K562 (cell line): ENCODE results near the gene ZFP57. TPM values are rescaled to one million over a fixed set of nuclear protein-coding genes. Genes with fewer than 3 reads are reported as not detected.

ENCODE experiments used
- ATAC-seq: fragments of 200-7000 bp; cut with Tn5 transposase; 3 replicates; pipeline ENCODE4 v1.9.1; 2020; ENCODE audit warnings: moderate library complexity
- BruUV-seq: library from RNA; stranded (reverse); fragments of 400-500 nt; replicated peaks from 2 replicates; lab custom pipeline; 2021; lab: Mats Ljungman, UMichigan
- CTCF ChIA-PET: fragments of 300-600 bp; formaldehyde crosslinking; extraction: SDS; loops from one replicate; lab custom pipeline; 2021; ENCODE audit warnings: low intra/inter-chr PET ratio; lab: Yijun Ruan, JAX
- POLR2A ChIA-PET: fragments of 300-600, 350-650 bp; sonication (Branson Sonifier 250); formaldehyde crosslinking; extraction: SDS; loops from one replicate; lab custom pipeline; 2021; ENCODE audit warnings: antibody characterized with exemption, inconsistent platforms; lab: Yijun Ruan, JAX
- DNase-seq, 4 experiments: peaks; one replicate each; pipeline versions ENCODE4 v3.0.0 to v3.0.0-alpha.2; 2011 to 2018; ENCODE audit warnings: low spot score in 3 of 4, mixed read lengths in 3 of 4; ENCODE audit errors: extremely low read depth in 1 of 4
- FAIRE-seq: peaks from 2 replicates; lab custom pipeline; 2011; peaks lifted over from hg19 to GRCh38; lab: Jason Lieb, UNC
- H2AFZ ChIP-seq: 2 replicates; pipeline ENCODE4 v1.6.0; 2011; ENCODE audit warnings: low read depth, low read length, control low read depth, inconsistent platforms
- H3K27ac ChIP-seq: fragments of 200-600 bp; 3 replicates; pipeline ENCODE4 v1.8.0; 2011; ENCODE audit warnings: low read depth, mild to moderate bottlenecking, control low read depth, inconsistent platforms, low read length, moderate library complexity, mixed read lengths; ENCODE audit errors: extremely low read depth
- H3K27me3 ChIP-seq, 2 experiments: fragments of 300-600 bp in 1 of 2; 2 replicates in 1 of 2; 3 replicates in 1 of 2; pipeline versions ENCODE4 v1.6.0 to v1.8.0; 2011; ENCODE audit warnings: inconsistent platforms in 2 of 2, low read length in 2 of 2, mild to moderate bottlenecking in 1 of 2, mixed read lengths in 1 of 2, moderate library complexity in 1 of 2; ENCODE audit not compliant: control insufficient read depth in 2 of 2, insufficient read depth in 2 of 2
- H3K36me3 ChIP-seq: fragments of 300-600 bp; 3 replicates; pipeline ENCODE4 v1.8.0; 2011; ENCODE audit warnings: mild to moderate bottlenecking, low read length, inconsistent platforms; ENCODE audit not compliant: control insufficient read depth, insufficient read depth
- H3K4me1 ChIP-seq, 2 experiments: fragments of 200-600 bp in 1 of 2; replicated peaks in 1 of 2; 2 replicates in 1 of 2; 3 replicates in 1 of 2; pipeline versions ENCODE4 v1.5.1 to v1.8.0; 2011; ENCODE audit warnings: inconsistent platforms in 2 of 2, low read length in 2 of 2, mild to moderate bottlenecking in 1 of 2, mixed read lengths in 1 of 2, moderate library complexity in 1 of 2; ENCODE audit not compliant: control insufficient read depth in 2 of 2, insufficient read depth in 2 of 2
- H3K4me2 ChIP-seq: 2 replicates; pipeline ENCODE4 v1.6.1; 2011; ENCODE audit warnings: low read length, control low read depth, inconsistent platforms, mixed read lengths; ENCODE audit not compliant: insufficient read depth
- H3K4me3 ChIP-seq: fragments of 200-600 bp; sonication (generic), shearing (Covaris generic); 2 replicates; pipeline ENCODE4 v1.5.1; 2016; ENCODE audit warnings: control low read depth, inconsistent platforms
- H3K79me2 ChIP-seq: fragments of 200-600 bp; 3 replicates; pipeline ENCODE4 v1.8.0; 2011; ENCODE audit warnings: low read length, inconsistent platforms; ENCODE audit not compliant: control insufficient read depth, insufficient read depth
- H3K9ac ChIP-seq, 2 experiments: 2 replicates each; pipeline versions ENCODE4 v1.6.0 to v1.6.1; 2011; ENCODE audit warnings: low read depth in 2 of 2, low read length in 2 of 2, control low read depth in 1 of 2, inconsistent platforms in 1 of 2, mild to moderate bottlenecking in 1 of 2, mixed read lengths in 1 of 2; ENCODE audit not compliant: insufficient read depth in 1 of 2
- H3K9me1 ChIP-seq: one replicate; pipeline ENCODE4 v1.6.0; 2011; ENCODE audit warnings: inconsistent platforms, mild to moderate bottlenecking, low read length, moderate library complexity; ENCODE audit not compliant: control insufficient read depth, insufficient read depth
- H3K9me3 ChIP-seq: replicated peaks from 2 replicates; pipeline ENCODE4 v1.5.1; 2011; ENCODE audit warnings: low read depth, low read length, inconsistent platforms; ENCODE audit not compliant: control insufficient read depth, insufficient read depth
- H4K20me1 ChIP-seq: replicated peaks from 2 replicates; pipeline ENCODE4 v1.6.1; 2011; ENCODE audit warnings: low read length, inconsistent platforms, mixed read lengths; ENCODE audit not compliant: control insufficient read depth, insufficient read depth
- BACH1 ChIP-seq: fragments of 200-800 bp; sonication (Bioruptor generic); IDR thresholded peaks from 2 replicates; pipeline ENCODE4 v1.6.1; 2016; ENCODE audit warnings: missing genetic modification characterization, missing compliant biosample characterization
- ETS2 ChIP-seq: IDR thresholded peaks from 2 replicates; pipeline ENCODE4 v1.6.1; 2016; ENCODE audit warnings: borderline replicate concordance, missing genetic modification characterization, mild to moderate bottlenecking, moderate library complexity, missing compliant biosample characterization; ENCODE audit not compliant: poor library complexity, severe bottlenecking
- FOXA3 ChIP-seq, 2 experiments: fragments of 450-650 bp in 1 of 2; sonication (generic) in 1 of 2; formaldehyde crosslinking; IDR thresholded peaks in 1 of 2; conservative IDR thresholded peaks in 1 of 2; 2 replicates each; pipeline versions ENCODE4 v1.4.0 to v1.8.0; 2020 to 2022; ENCODE audit warnings: mild to moderate bottlenecking in 2 of 2, missing genetic modification reagents in 1 of 2
- FOXP1 ChIP-seq: sonication (generic); formaldehyde crosslinking; IDR thresholded peaks from 2 replicates; pipeline ENCODE4 v1.8.0; 2022; ENCODE audit warnings: mild to moderate bottlenecking, missing genetic modification reagents
- IFI16 ChIP-seq: fragments of 250-450 bp; sonication (Bioruptor Pico); IDR thresholded peaks from 2 replicates; pipeline ENCODE4 v2.1.2; 2022; ENCODE audit warnings: mild to moderate bottlenecking, inconsistent platforms
- NR2C2 ChIP-seq, 2 experiments: fragments of 200-800 bp in 1 of 2; sonication (Bioruptor generic) in 1 of 2; sonication (generic) in 1 of 2; formaldehyde crosslinking in 1 of 2; IDR thresholded peaks; 2 replicates each; pipeline versions ENCODE4 v1.6.1 to v1.8.0; 2016 to 2022; ENCODE audit warnings: mild to moderate bottlenecking in 1 of 2, missing compliant biosample characterization in 1 of 2, missing genetic modification characterization in 1 of 2, missing genetic modification reagents in 1 of 2
- PHB ChIP-seq: fragments of 250-450 bp; sonication (Bioruptor Pico); IDR thresholded peaks from 2 replicates; pipeline ENCODE4 v1.5.0; 2021
- PURB ChIP-seq: sonication (generic); formaldehyde crosslinking; IDR thresholded peaks from 2 replicates; pipeline ENCODE4 v1.9.0; 2021; ENCODE audit warnings: low read depth, mild to moderate bottlenecking, missing genetic modification reagents
- SIRT6 ChIP-seq: IDR thresholded peaks from one replicate; pipeline ENCODE4 v1.6.1; 2012; ENCODE audit warnings: low read depth, mild to moderate bottlenecking, control low read depth, inconsistent platforms, low read length, moderate library complexity
- ZNF589 ChIP-seq: fragments of 200-800 bp; sonication (Bioruptor generic); IDR thresholded peaks from 2 replicates; pipeline ENCODE4 v1.6.1; 2016; ENCODE audit warnings: low read depth, missing genetic modification characterization, missing compliant biosample characterization
- ZNF639 ChIP-seq, 2 experiments: fragments of 200-800 bp in 1 of 2; sonication (Bioruptor generic) in 1 of 2; sonication (generic) in 1 of 2; formaldehyde crosslinking in 1 of 2; IDR thresholded peaks in 1 of 2; conservative IDR thresholded peaks in 1 of 2; 2 replicates each; pipeline versions ENCODE4 v1.5.0 to v1.6.1; 2016 to 2020; ENCODE audit warnings: missing compliant biosample characterization in 1 of 2, missing genetic modification characterization in 1 of 2, missing genetic modification reagents in 1 of 2
- ZNF695 ChIP-seq: fragments of 450-650 bp; formaldehyde crosslinking; IDR thresholded peaks from 2 replicates; pipeline ENCODE4 v1.4.0; 2020; ENCODE audit warnings: mild to moderate bottlenecking, moderate library complexity
- WGBS: fragments of 100-300 bp; shearing (Covaris generic); methylation state at CpG from one replicate; pipeline ENCODE4 v1.1.6; 2016; ENCODE audit warnings: low coverage, mixed read lengths; ENCODE audit not compliant: insufficient coverage; ENCODE audit errors: missing lambda C conversion rate; 5-methylcytosine and 5-hydroxymethylcytosine counted together
- in situ Hi-C: fragments of 300-500 bp; cut with MboI; formaldehyde crosslinking; loops from 4 replicates; pipeline ENCODE4 v1.15.0; 2018; ENCODE audit warnings: inconsistent platforms, mixed read lengths
- intact Hi-C: fragments of 100-400 bp; cut with micrococcal nuclease; formaldehyde crosslinking; loops from 2 replicates; pipeline ENCODE4 v1.14.2; 2022
- polyA plus RNA-seq, 8 experiments: library from polyadenylated mRNA; depleted of rRNA in 4 of 8; stranded (reverse) in 5 of 8; unstranded in 3 of 8; fragments of >200 nt; fragmentation: Nextera tagmentation in 2 of 8; fragmentation: Illumina TruSeq in 1 of 8; extraction: Ambion mirVana in 2 of 8; extraction: Trizol in 1 of 8; gene quantifications; 2 replicates each; pipeline versions ENCODE4 v1.2.1 to v1.2.3, GENCODE V29; 2011 to 2014; ENCODE audit warnings: inconsistent platforms in 1 of 8, missing spikeins in 1 of 8
- total RNA-seq, 7 experiments: library from RNA; depleted of rRNA in 6 of 7; stranded (reverse); fragments of >200 nt in 6 of 7; fragmentation: Illumina TruSeq in 2 of 7; extraction: Trizol in 2 of 7; gene quantifications; 2 replicates each; pipeline versions ENCODE4 v1.2.1 to v1.2.3, GENCODE V29; 2011 to 2021; ENCODE audit warnings: low replicate concordance in 1 of 7

Gene ZFP57
- total and polyA plus RNA-seq, 9 of the 15 experiments (the other 6 are each of a cell fraction or from before 2014, with no cell fraction given) = 0.04 to 0.28 (median 0.13) TPM

GRCh38 chr6:29694637-29695036 is 13.7 kb upstream of the ZFP57 start:
- whole genome bisulfite sequencing = 0% methylated on average over 3 of the region's 3 CpGs
- Histone ChIP-seq H3K9me1 (no peaks in the 10 kb centered on the region), H3K4me1 (no peaks in the 10 kb centered on the region; a peak in 1 of 5 replicates), H3K4me2 (no peak overlapping the region), H3K36me3 (no peaks in the 10 kb centered on the region), H3K79me2 (no peaks in the 10 kb centered on the region), H3K27ac (no peak overlapping the region), H3K9ac (no peak overlapping the region), H2AFZ (no peak overlapping the region), H4K20me1 (no peaks in the 10 kb centered on the region), H3K27me3 (peaks cover 0 to 22% of the 10 kb centered on the region in 2 experiments; a peak in 2 of 5 replicates), H3K9me3 (no peaks in the 10 kb centered on the region; the same call in 1 of the 2 replicates), H3K4me3 (no peak overlapping the region)
- FAIRE-seq = no peak
- CTCF ChIA-PET = no interaction called here
- ATAC-seq = no peak
- DNase-seq = no peak
- POLR2A ChIA-PET = no interaction called here
- BruUV-seq = no TSS peak
- TF ChIP-seq BACH1 (tag) (no peak), ZNF589 (no peak), ZNF695 (CRISPR knock-in tag) (no peak), ZNF639 (CRISPR knock-in tag; conservative IDR thresholded peaks at IDR 0.05 in 1 of 2, IDR thresholded peaks at IDR 0.05 in 1 of 2) (no peak), FOXP1 (CRISPR knock-in tag) (no peak), PHB (CRISPR knock-in tag) (no peak), FOXA3 (CRISPR knock-in tag; conservative IDR thresholded peaks at IDR 0.05 in 1 of 2, IDR thresholded peaks at IDR 0.05 in 1 of 2) (no peak), SIRT6 (no peak), PURB (CRISPR knock-in tag) (no peak), IFI16 (CRISPR knock-in tag) (no peak), ETS2 (no peak), NR2C2 (CRISPR knock-in tag; IDR thresholded peaks at IDR 0.05) (no peak), NR2C2 (tag; IDR thresholded peaks at IDR 0.05) (no peak)
- in situ Hi-C loops = no loop called here
- intact Hi-C loops = no loop called here
